Measurements from ENCODE around the gene EDAR. TPM values are rescaled to one million over a fixed set of nuclear protein-coding genes. Genes with fewer than 3 reads are reported as not detected.

Gene EDAR
- polyA plus RNA-seq, 1 of the 3 experiments (the other 2 are of a cell fraction), result not detected

DNA sequence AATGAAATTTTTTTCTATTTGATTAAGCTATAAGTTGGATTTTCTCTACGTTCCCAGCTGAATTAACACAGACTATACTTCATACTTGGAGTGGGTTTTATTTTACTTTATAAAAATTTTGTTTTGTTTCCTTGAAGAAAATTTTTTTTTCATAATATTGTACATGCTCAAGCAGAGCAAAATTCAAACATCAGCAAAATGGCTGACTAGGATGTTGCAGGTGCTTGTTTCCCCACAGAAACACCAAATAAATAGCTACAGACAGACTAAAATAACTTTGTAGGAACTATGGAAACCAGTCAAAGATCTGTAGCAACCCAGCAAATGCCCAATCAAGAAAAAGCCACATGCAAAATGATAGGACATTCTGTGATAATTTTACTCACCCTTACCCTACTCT lies 120.1 kb downstream of the EDAR start:
- DNase-seq, result no peak
- H3K27me3 ChIP-seq (ENCODE audit: insufficient read depth), result no peaks in the 10 kb centered on the region
- no peak overlapping the region for H2AFZ ChIP-seq (ENCODE audit: low read depth)
- no peaks in the 10 kb centered on the region for H3F3A ChIP-seq (replicated peaks; ENCODE audit: insufficient read depth)
- H3K36me3 ChIP-seq (replicated peaks in 1 of 2; ENCODE audit: control insufficient read depth in 1 of 2, insufficient read depth in 2 of 2, low read length in 1 of 2), result peaks cover 9 to 20% of the 10 kb centered on the region in 2 experiments
- WGBS (ENCODE audit: low lambda C conversion rate), result 100% methylated on average over 1 of the region's 1 CpG
- H3K9ac ChIP-seq, result no peak overlapping the region
- H3K4me2 ChIP-seq, result no peak overlapping the region
- H3K4me3 ChIP-seq (ENCODE audit: low read depth in 2 of 2, low read length in 1 of 2), result no peak overlapping the region
- no peaks in the 10 kb centered on the region for H4K20me1 ChIP-seq (ENCODE audit: insufficient read depth)
- no peaks in the 10 kb centered on the region for H3K79me2 ChIP-seq (ENCODE audit: insufficient read depth)
- no peak overlapping the region for H3K27ac ChIP-seq (ENCODE audit: low read depth in 2 of 2, low read length in 1 of 2)
- TF ChIP-seq, protein P1, sequence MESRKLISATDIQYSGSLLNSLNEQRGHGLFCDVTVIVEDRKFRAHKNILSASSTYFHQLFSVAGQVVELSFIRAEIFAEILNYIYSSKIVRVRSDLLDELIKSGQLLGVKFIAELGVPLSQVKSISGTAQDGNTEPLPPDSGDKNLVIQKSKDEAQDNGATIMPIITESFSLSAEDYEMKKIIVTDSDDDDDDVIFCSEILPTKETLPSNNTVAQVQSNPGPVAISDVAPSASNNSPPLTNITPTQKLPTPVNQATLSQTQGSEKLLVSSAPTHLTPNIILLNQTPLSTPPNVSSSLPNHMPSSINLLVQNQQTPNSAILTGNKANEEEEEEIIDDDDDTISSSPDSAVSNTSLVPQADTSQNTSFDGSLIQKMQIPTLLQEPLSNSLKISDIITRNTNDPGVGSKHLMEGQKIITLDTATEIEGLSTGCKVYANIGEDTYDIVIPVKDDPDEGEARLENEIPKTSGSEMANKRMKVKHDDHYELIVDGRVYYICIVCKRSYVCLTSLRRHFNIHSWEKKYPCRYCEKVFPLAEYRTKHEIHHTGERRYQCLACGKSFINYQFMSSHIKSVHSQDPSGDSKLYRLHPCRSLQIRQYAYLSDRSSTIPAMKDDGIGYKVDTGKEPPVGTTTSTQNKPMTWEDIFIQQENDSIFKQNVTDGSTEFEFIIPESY (IDR thresholded peaks at IDR 0.05; ENCODE audit: borderline replicate concordance, low read depth), result no peak
- TF ChIP-seq NRF1 (IDR thresholded peaks at IDR 0.05; ENCODE audit: low read depth, low read length), result no peak
- no peak for TF ChIP-seq GATA2 (CRISPR knock-in tag; IDR thresholded peaks at IDR 0.05)
- no peak for TF ChIP-seq FOXJ3 (CRISPR knock-in tag; IDR thresholded peaks at IDR 0.05)
- TF ChIP-seq TEAD4 (IDR thresholded peaks at IDR 0.05; ENCODE audit: borderline replicate concordance, insufficient read depth), result no peak
- TF ChIP-seq RXRA (IDR thresholded peaks at IDR 0.05; ENCODE audit: borderline replicate concordance, low read depth), result no peak
- no peak for TF ChIP-seq MXI1 (IDR thresholded peaks at IDR 0.05; ENCODE audit: low read depth, low read length)
- TF ChIP-seq FOSL2 (IDR thresholded peaks at IDR 0.05; ENCODE audit: borderline replicate concordance, low read depth), result no peak
- no peak for TF ChIP-seq EP300 (IDR thresholded peaks at IDR 0.05; ENCODE audit: borderline replicate concordance in 1 of 2, low read depth in 1 of 2, low read length in 1 of 2)
- no peak for TF ChIP-seq YY1 (IDR thresholded peaks at IDR 0.05; ENCODE audit: low read depth)
- no peak for TF ChIP-seq SIN3A (IDR thresholded peaks at IDR 0.05; ENCODE audit: borderline replicate concordance, low read depth, low read length)
- POLR2A ChIA-PET, result no interaction called here
- CTCF ChIA-PET, result interaction anchor here (1.1 to 3.5 kb wide), 2 partner anchors 13 to 60 kb away, joined by 3 to 9 read pairs; no protein-coding TSS in a partner anchor
- H3K4me1 ChIP-seq (ENCODE audit: control insufficient read depth in 1 of 2, insufficient read depth in 2 of 2, low read depth in 1 of 2, low read length in 1 of 2), result no peaks in the 10 kb centered on the region
- H3K9me3 ChIP-seq, result 0 out of 2 replicates have a peak, but pooled peaks cover 11% of the 10 kb centered on the region
- H3K9me2 ChIP-seq, result no peaks in the 10 kb centered on the region

DNA sequence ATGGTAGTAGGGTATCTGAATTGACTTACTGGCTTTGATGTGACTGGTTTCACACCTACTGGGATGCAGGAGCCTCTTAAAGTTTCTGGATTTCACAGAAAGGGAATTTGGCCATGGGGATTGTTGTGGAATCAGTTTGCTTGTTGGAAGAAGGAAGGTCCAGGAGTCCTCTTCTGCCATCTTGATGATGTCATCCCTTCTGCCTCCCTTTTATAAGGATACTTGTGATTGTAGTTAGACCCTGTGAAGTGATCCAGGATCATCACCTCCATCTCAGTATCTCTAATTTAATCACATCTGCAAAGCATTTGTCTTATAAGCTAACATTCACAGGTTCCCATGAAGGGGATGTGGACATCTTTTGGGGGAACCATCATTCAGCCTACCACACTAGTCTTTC lies 123.0 kb downstream of the EDAR start:
- ChIA-PET POLR2A (no interaction called here), CTCF (interaction anchor here (1.3 kb wide), 1 partner anchor 12 kb away, joined by 4 read pairs; no protein-coding TSS in a partner anchor)
- no peak overlapping the region for H3K4me3 ChIP-seq (ENCODE audit: low read depth in 2 of 2, low read length in 1 of 2)
- no peak for DNase-seq
- no peaks in the 10 kb centered on the region for H3K79me2 ChIP-seq (ENCODE audit: insufficient read depth)
- no peaks in the 10 kb centered on the region for H3F3A ChIP-seq (replicated peaks; ENCODE audit: insufficient read depth)
- no peak overlapping the region for H2AFZ ChIP-seq (ENCODE audit: low read depth)
- no peaks in the 10 kb centered on the region for H4K20me1 ChIP-seq (ENCODE audit: insufficient read depth)
- 0 out of 2 replicates have a peak, but pooled peaks cover 11% of the 10 kb centered on the region for H3K9me3 ChIP-seq
- no peaks in the 10 kb centered on the region for H3K4me1 ChIP-seq (ENCODE audit: control insufficient read depth in 1 of 2, insufficient read depth in 2 of 2, low read depth in 1 of 2, low read length in 1 of 2)
- H3K36me3 ChIP-seq (replicated peaks in 1 of 2; ENCODE audit: control insufficient read depth in 1 of 2, insufficient read depth in 2 of 2, low read length in 1 of 2), result peaks cover 9 to 25% of the 10 kb centered on the region in 2 experiments
- H3K4me2 ChIP-seq, result no peak overlapping the region
- H3K9ac ChIP-seq, result no peak overlapping the region
- no peak overlapping the region for H3K27ac ChIP-seq (ENCODE audit: low read depth in 2 of 2, low read length in 1 of 2)
- no peaks in the 10 kb centered on the region for H3K27me3 ChIP-seq (ENCODE audit: insufficient read depth)
- H3K9me2 ChIP-seq, result no peaks in the 10 kb centered on the region
- no peak for TF ChIP-seq RCOR1 (IDR thresholded peaks at IDR 0.05; ENCODE audit: low read length)
- no peak for TF ChIP-seq ELF1 (IDR thresholded peaks at IDR 0.05)
- TF ChIP-seq, protein P2, sequence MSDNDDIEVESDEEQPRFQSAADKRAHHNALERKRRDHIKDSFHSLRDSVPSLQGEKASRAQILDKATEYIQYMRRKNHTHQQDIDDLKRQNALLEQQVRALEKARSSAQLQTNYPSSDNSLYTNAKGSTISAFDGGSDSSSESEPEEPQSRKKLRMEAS (IDR thresholded peaks at IDR 0.05; ENCODE audit: low read depth), result no peak
- TF ChIP-seq, protein P3, sequence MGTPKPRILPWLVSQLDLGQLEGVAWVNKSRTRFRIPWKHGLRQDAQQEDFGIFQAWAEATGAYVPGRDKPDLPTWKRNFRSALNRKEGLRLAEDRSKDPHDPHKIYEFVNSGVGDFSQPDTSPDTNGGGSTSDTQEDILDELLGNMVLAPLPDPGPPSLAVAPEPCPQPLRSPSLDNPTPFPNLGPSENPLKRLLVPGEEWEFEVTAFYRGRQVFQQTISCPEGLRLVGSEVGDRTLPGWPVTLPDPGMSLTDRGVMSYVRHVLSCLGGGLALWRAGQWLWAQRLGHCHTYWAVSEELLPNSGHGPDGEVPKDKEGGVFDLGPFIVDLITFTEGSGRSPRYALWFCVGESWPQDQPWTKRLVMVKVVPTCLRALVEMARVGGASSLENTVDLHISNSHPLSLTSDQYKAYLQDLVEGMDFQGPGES (IDR thresholded peaks at IDR 0.05; ENCODE audit: low read depth, low read length), result no peak
- no peak for TF ChIP-seq RFX5 (IDR thresholded peaks at IDR 0.05; ENCODE audit: low read length)
- no peak for TF ChIP-seq YY1 (IDR thresholded peaks at IDR 0.05; ENCODE audit: low read depth)
- TF ChIP-seq, protein P4, sequence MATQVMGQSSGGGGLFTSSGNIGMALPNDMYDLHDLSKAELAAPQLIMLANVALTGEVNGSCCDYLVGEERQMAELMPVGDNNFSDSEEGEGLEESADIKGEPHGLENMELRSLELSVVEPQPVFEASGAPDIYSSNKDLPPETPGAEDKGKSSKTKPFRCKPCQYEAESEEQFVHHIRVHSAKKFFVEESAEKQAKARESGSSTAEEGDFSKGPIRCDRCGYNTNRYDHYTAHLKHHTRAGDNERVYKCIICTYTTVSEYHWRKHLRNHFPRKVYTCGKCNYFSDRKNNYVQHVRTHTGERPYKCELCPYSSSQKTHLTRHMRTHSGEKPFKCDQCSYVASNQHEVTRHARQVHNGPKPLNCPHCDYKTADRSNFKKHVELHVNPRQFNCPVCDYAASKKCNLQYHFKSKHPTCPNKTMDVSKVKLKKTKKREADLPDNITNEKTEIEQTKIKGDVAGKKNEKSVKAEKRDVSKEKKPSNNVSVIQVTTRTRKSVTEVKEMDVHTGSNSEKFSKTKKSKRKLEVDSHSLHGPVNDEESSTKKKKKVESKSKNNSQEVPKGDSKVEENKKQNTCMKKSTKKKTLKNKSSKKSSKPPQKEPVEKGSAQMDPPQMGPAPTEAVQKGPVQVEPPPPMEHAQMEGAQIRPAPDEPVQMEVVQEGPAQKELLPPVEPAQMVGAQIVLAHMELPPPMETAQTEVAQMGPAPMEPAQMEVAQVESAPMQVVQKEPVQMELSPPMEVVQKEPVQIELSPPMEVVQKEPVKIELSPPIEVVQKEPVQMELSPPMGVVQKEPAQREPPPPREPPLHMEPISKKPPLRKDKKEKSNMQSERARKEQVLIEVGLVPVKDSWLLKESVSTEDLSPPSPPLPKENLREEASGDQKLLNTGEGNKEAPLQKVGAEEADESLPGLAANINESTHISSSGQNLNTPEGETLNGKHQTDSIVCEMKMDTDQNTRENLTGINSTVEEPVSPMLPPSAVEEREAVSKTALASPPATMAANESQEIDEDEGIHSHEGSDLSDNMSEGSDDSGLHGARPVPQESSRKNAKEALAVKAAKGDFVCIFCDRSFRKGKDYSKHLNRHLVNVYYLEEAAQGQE (IDR thresholded peaks at IDR 0.05; ENCODE audit: low read depth, low read length), result no peak
- TF ChIP-seq RAD21 (IDR thresholded peaks at IDR 0.05; ENCODE audit: low read length), result no peak
- TF ChIP-seq NRF1 (IDR thresholded peaks at IDR 0.05; ENCODE audit: low read depth, low read length), result no peak
- no peak for TF ChIP-seq GABPA (IDR thresholded peaks at IDR 0.05; ENCODE audit: low read depth)
- no peak for TF ChIP-seq SIN3A (IDR thresholded peaks at IDR 0.05; ENCODE audit: borderline replicate concordance, low read depth, low read length)
- no peak for TF ChIP-seq FOXM1 (IDR thresholded peaks at IDR 0.05; ENCODE audit: low read depth)
- no peak for TF ChIP-seq MEF2A (IDR thresholded peaks at IDR 0.05; ENCODE audit: borderline replicate concordance, low read depth)
- TF ChIP-seq FOSL2 (IDR thresholded peaks at IDR 0.05; ENCODE audit: borderline replicate concordance, low read depth), result no peak
